IMR-90 (cell line): Measurements from ENCODE around the gene ALLC. TPM values are rescaled to one million over a fixed set of nuclear protein-coding genes. Genes with fewer than 3 reads are reported as not detected.
A peak's percentile ranks its signal among the peaks of the same experiment; 100 is the strongest.

Source experiments
- ATAC-seq: fragments of 200-7000 bp; cut with Tn5 transposase; 2 replicates; pipeline ENCODE4 v1.9.1; 2020; ENCODE audit warnings: low read depth, mild to moderate bottlenecking, moderate library complexity
- BruUV-seq: library from RNA; stranded (reverse); fragments of 400-500 nt; replicated peaks from 2 replicates; lab custom pipeline; 2021; lab: Mats Ljungman, UMichigan
- CTCF ChIA-PET: fragments of 300-600 bp; formaldehyde crosslinking; extraction: SDS; loops from one replicate; lab custom pipeline; 2021; ENCODE audit warnings: antibody characterized with exemption; lab: Yijun Ruan, JAX
- POLR2A ChIA-PET: fragments of 300-600 bp; sonication (Branson Sonifier 250); formaldehyde crosslinking; loops from one replicate; lab custom pipeline; 2022; ENCODE audit warnings: antibody characterized with exemption; ENCODE audit not compliant: unreplicated experiment; lab: Charles Lee
- DNase-seq: peaks from one replicate; pipeline ENCODE4 v3.0.0; 2013
- H2AFZ ChIP-seq: replicated peaks from 2 replicates; pipeline ENCODE3; 2013; ENCODE audit warnings: low read length, mild to moderate bottlenecking; ENCODE audit not compliant: poor library complexity
- H2AK5ac ChIP-seq: 2 replicates; pipeline ENCODE4 v1.6.1; 2013; ENCODE audit warnings: low read depth, low read length, inconsistent platforms
- H2AK9ac ChIP-seq: replicated peaks from 2 replicates; pipeline ENCODE3; 2013; ENCODE audit warnings: mild to moderate bottlenecking, low read depth, low read length, moderate library complexity; ENCODE audit not compliant: poor library complexity
- H2BK120ac ChIP-seq: 2 replicates; pipeline ENCODE4 v1.6.1; 2013; ENCODE audit warnings: low read depth, low read length, inconsistent platforms
- H2BK15ac ChIP-seq: 3 replicates; pipeline ENCODE4 v1.6.1; 2013; ENCODE audit warnings: low read depth, low read length, inconsistent platforms
- H2BK20ac ChIP-seq: 2 replicates; pipeline ENCODE4 v1.6.1; 2013; ENCODE audit warnings: low read depth, mild to moderate bottlenecking, inconsistent platforms, low read length, moderate library complexity
- H2BK5ac ChIP-seq: 2 replicates; pipeline ENCODE4 v1.6.1; 2013; ENCODE audit warnings: mild to moderate bottlenecking, low read depth, low read length, inconsistent platforms; ENCODE audit not compliant: poor library complexity, severe bottlenecking
- H3K14ac ChIP-seq: replicated peaks from 2 replicates; pipeline ENCODE4 v1.6.1; 2013; ENCODE audit warnings: low read depth, low read length, inconsistent platforms
- H3K18ac ChIP-seq: 2 replicates; pipeline ENCODE4 v1.6.1; 2013; ENCODE audit warnings: low read depth, low read length, control low read depth
- H3K23ac ChIP-seq: 2 replicates; pipeline ENCODE4 v1.6.1; 2013; ENCODE audit warnings: low read depth, low read length, inconsistent platforms
- H3K27ac ChIP-seq: 2 replicates; pipeline ENCODE4 v1.5.1; 2013; ENCODE audit warnings: mild to moderate bottlenecking, control low read depth, low read length; ENCODE audit not compliant: insufficient read depth
- H3K27me3 ChIP-seq: 2 replicates; pipeline ENCODE4 v1.6.1; 2013; ENCODE audit warnings: low read length; ENCODE audit not compliant: control insufficient read depth, insufficient read depth
- H3K36me3 ChIP-seq: 2 replicates; pipeline ENCODE4 v1.6.1; 2013; ENCODE audit warnings: low read length, mixed read lengths; ENCODE audit not compliant: control insufficient read depth, insufficient read depth
- H3K4ac ChIP-seq: 2 replicates; pipeline ENCODE4 v1.6.1; 2013; ENCODE audit warnings: low read depth, low read length, inconsistent platforms
- H3K4me1 ChIP-seq: 2 replicates; pipeline ENCODE4 v1.6.1; 2013; ENCODE audit warnings: low read length, mixed read lengths; ENCODE audit not compliant: control insufficient read depth, insufficient read depth
- H3K4me2 ChIP-seq: 2 replicates; pipeline ENCODE4 v1.6.1; 2013; ENCODE audit warnings: low read depth, mild to moderate bottlenecking, control low read depth, low read length, moderate library complexity
- H3K4me3 ChIP-seq: 2 replicates; pipeline ENCODE4 v1.5.1; 2013; ENCODE audit warnings: low read depth, mild to moderate bottlenecking, control low read depth, low read length, moderate library complexity; ENCODE audit not compliant: insufficient read depth
- H3K56ac ChIP-seq: 2 replicates; pipeline ENCODE4 v1.6.1; 2013; ENCODE audit warnings: low read length, inconsistent platforms; ENCODE audit not compliant: insufficient read depth; ENCODE audit errors: extremely low read depth
- H3K79me1 ChIP-seq, 2 experiments: 2 replicates each; pipeline ENCODE4 v1.6.1; 2013; ENCODE audit warnings: low read length in 2 of 2, inconsistent platforms in 1 of 2, low read depth in 1 of 2
- H3K9ac ChIP-seq: 2 replicates; pipeline ENCODE4 v1.6.1; 2013; ENCODE audit warnings: low read depth, low read length, control low read depth
- H3K9me1 ChIP-seq: 2 replicates; pipeline ENCODE4 v1.6.1; 2013; ENCODE audit warnings: low read length, inconsistent platforms; ENCODE audit not compliant: insufficient read depth
- H3K9me3 ChIP-seq: 2 replicates; pipeline ENCODE4 v1.6.1; 2013; ENCODE audit warnings: low read length; ENCODE audit not compliant: control insufficient read depth, insufficient read depth
- H4K20me1 ChIP-seq: 2 replicates; pipeline ENCODE4 v1.6.1; 2013; ENCODE audit warnings: low read length, inconsistent platforms; ENCODE audit not compliant: insufficient read depth
- H4K5ac ChIP-seq: 2 replicates; pipeline ENCODE4 v1.6.1; 2013; ENCODE audit warnings: mild to moderate bottlenecking, low read depth, low read length, control low read depth
- H4K8ac ChIP-seq, 2 experiments: 2 replicates each; pipeline ENCODE4 v1.6.1; 2013; ENCODE audit warnings: low read depth in 2 of 2, low read length in 2 of 2, control low read depth in 1 of 2, inconsistent platforms in 1 of 2
- H4K91ac ChIP-seq: 2 replicates; pipeline ENCODE4 v1.6.1; 2013; ENCODE audit warnings: low read depth, low read length, inconsistent platforms; ENCODE audit not compliant: insufficient read depth
- BHLHE40 ChIP-seq: fragments of 150-350 bp; IDR thresholded peaks from 2 replicates; pipeline ENCODE4 v1.6.1; 2016; ENCODE audit warnings: mild to moderate bottlenecking, low read depth, low read length
- CEBPB ChIP-seq: IDR thresholded peaks from 2 replicates; pipeline ENCODE4 v1.6.1; 2012; ENCODE audit warnings: low read depth, low read length, improper control_type of control experiment
- CHD1 ChIP-seq: IDR thresholded peaks from 2 replicates; pipeline ENCODE4 v1.6.1; 2012; ENCODE audit warnings: low read depth, low read length, improper control_type of control experiment
- CTCF ChIP-seq: conservative IDR thresholded peaks from 2 replicates; pipeline ENCODE4 v1.5.1; 2012; ENCODE audit warnings: mild to moderate bottlenecking, low read depth, low read length, improper control_type of control experiment
- ELK1 ChIP-seq: fragments of 150-350 bp; IDR thresholded peaks from 2 replicates; pipeline ENCODE4 v1.6.1; 2016; ENCODE audit warnings: low read depth, mild to moderate bottlenecking, low read length, moderate library complexity, borderline replicate concordance
- FOS ChIP-seq: fragments of 150-350 bp; IDR thresholded peaks from 2 replicates; pipeline ENCODE4 v1.6.1; 2016; ENCODE audit warnings: low read depth, low read length
- MAFK ChIP-seq: IDR thresholded peaks from 2 replicates; pipeline ENCODE4 v1.6.1; 2012; ENCODE audit warnings: low read depth, low read length, improper control_type of control experiment
- MAZ ChIP-seq: IDR thresholded peaks from 2 replicates; pipeline ENCODE4 v1.6.1; 2012; ENCODE audit warnings: low read depth, mild to moderate bottlenecking, low read length, improper control_type of control experiment, moderate library complexity, borderline replicate concordance
- MXI1 ChIP-seq: IDR thresholded peaks from 2 replicates; pipeline ENCODE4 v1.6.1; 2012; ENCODE audit warnings: low read depth, mild to moderate bottlenecking, low read length, moderate library complexity, borderline replicate concordance
- NFE2L2 ChIP-seq: fragments of 150-350 bp; IDR thresholded peaks from 2 replicates; pipeline ENCODE4 v1.6.1; 2016; ENCODE audit warnings: low read depth, mild to moderate bottlenecking, low read length
- POLR2A ChIP-seq: IDR thresholded peaks from 2 replicates; pipeline ENCODE4 v1.6.1; 2012; ENCODE audit warnings: mild to moderate bottlenecking, low read depth, low read length
- RAD21 ChIP-seq: IDR thresholded peaks from 2 replicates; pipeline ENCODE4 v1.6.1; 2012; ENCODE audit warnings: low read length, improper control_type of control experiment
- RCOR1 ChIP-seq: IDR thresholded peaks from 2 replicates; pipeline ENCODE4 v1.6.1; 2012; ENCODE audit warnings: mild to moderate bottlenecking, low read length, improper control_type of control experiment; ENCODE audit not compliant: insufficient replicate concordance
- RFX5 ChIP-seq: IDR thresholded peaks from 2 replicates; pipeline ENCODE4 v1.8.0; 2012; ENCODE audit warnings: low read depth, mild to moderate bottlenecking, low read length, moderate library complexity
- SMC3 ChIP-seq: fragments of 150-350 bp; IDR thresholded peaks from 2 replicates; pipeline ENCODE4 v1.6.1; 2016; ENCODE audit warnings: low read depth, mild to moderate bottlenecking, antibody characterized with exemption, low read length, moderate library complexity
- USF2 ChIP-seq: fragments of 150-350 bp; IDR thresholded peaks from 2 replicates; pipeline ENCODE4 v1.6.1; 2017; ENCODE audit warnings: mild to moderate bottlenecking, antibody characterized with exemption, low read length, low read depth
- WGBS, 2 experiments: methylation state at CpG; one replicate each; pipeline versions ENCODE4 v1.1.5 to v1.1.7; 2013; ENCODE audit warnings: missing lambda C conversion rate in 2 of 2; ENCODE audit not compliant: insufficient read length in 1 of 2; ENCODE audit errors: extremely low coverage in 2 of 2; 5-methylcytosine and 5-hydroxymethylcytosine counted together
- dilution Hi-C: fragments of 300-500 bp; cut with HindIII; formaldehyde crosslinking; loops from one replicate; pipeline ENCODE4 v1.14.3; 2018; ENCODE audit warnings: low sequenced_read_pairs; ENCODE audit not compliant: unreplicated experiment
- in situ Hi-C: fragments of 300-500 bp; cut with MboI; formaldehyde crosslinking; loops from 3 replicates; pipeline ENCODE4 v1.14.3; 2019; ENCODE audit warnings: low sequenced_read_pairs, inconsistent platforms, mixed read lengths
- intact Hi-C: fragments of 100-400 bp; cut with micrococcal nuclease; formaldehyde crosslinking; loops from 2 replicates; pipeline ENCODE4 v1.10.0; 2022
- polyA plus RNA-seq, 3 experiments: library from polyadenylated mRNA; depleted of rRNA; stranded (reverse); fragments of >200 nt; gene quantifications; 2 replicates each; pipeline ENCODE4 v1.2.3, GENCODE V29; 2012; ENCODE audit warnings: low replicate concordance in 1 of 3
- total RNA-seq: library from RNA; depleted of rRNA; stranded (reverse); fragments of >200 nt; gene quantifications from 2 replicates; pipeline ENCODE4 v1.2.3, GENCODE V29; 2012

The ALLC gene
- total and polyA plus RNA-seq, 2 of the 4 experiments (the other 2 are of a cell fraction), result not detected

- Histone ChIP-seq H2AFZ (peak overlapping the region; percentile 8), H3K27ac (no peak overlapping the region), H3K4ac (no peak overlapping the region), H4K8ac (no peak overlapping the region), H4K91ac (no peak overlapping the region), H2AK5ac (no peak overlapping the region), H3K14ac (no peak overlapping the region), H2BK15ac (no peak overlapping the region), H3K56ac (no peak overlapping the region), H3K23ac (no peak overlapping the region), H2AK9ac (peak overlapping the region; percentile 5), H3K36me3 (no peaks in the 10 kb centered on the region), H3K4me3 (no peak overlapping the region), H4K5ac (no peak overlapping the region), H3K9me1 (no peaks in the 10 kb centered on the region), H2BK20ac (no peak overlapping the region), H2BK5ac (no peak overlapping the region), H3K79me1 (no peaks in the 10 kb centered on the region), H3K18ac (no peak overlapping the region), H4K20me1 (no peaks in the 10 kb centered on the region), H2BK120ac (no peak overlapping the region), H3K4me2 (no peak overlapping the region), H3K4me1 (no peaks in the 10 kb centered on the region), H3K9ac (no peak overlapping the region), H3K27me3 (peaks cover 18% of the 10 kb centered on the region), H3K9me3 (no peaks in the 10 kb centered on the region)
- WGBS, 2 experiments, result 54% methylated on average over 5 of the region's 8 CpGs; no CpG with 5 or more reads in 1 of the 2 experiments
- dilution Hi-C loops, result no loop called here
- ATAC-seq (no peak), DNase-seq (peak; percentile 41)
- ChIA-PET POLR2A (no interaction called here), CTCF (interaction anchor here (1.2 to 4.9 kb wide), 2 partner anchors 39 to 50 kb away, joined by 4 to 41 read pairs; no protein-coding TSS in a partner anchor)
- in situ Hi-C loops, result loop anchor here (5.0 kb wide), 1 partner anchor 97 kb away; no protein-coding TSS in a partner anchor
- BruUV-seq, result no TSS peak
- no peak for TF ChIP-seq CEBPB
- TF ChIP-seq ELK1, result no peak
- no peak for TF ChIP-seq NFE2L2
- TF ChIP-seq CTCF, result no peak
- no peak for TF ChIP-seq CHD1
- no peak for TF ChIP-seq MAZ
- TF ChIP-seq FOS, result no peak
- no peak for TF ChIP-seq SMC3
- no peak for TF ChIP-seq MAFK
- TF ChIP-seq USF2, result no peak
- no peak for TF ChIP-seq RCOR1
- no peak for TF ChIP-seq RFX5
- no peak for TF ChIP-seq POLR2A
- no peak for TF ChIP-seq RAD21
- TF ChIP-seq BHLHE40, result no peak
- TF ChIP-seq MXI1, result no peak
- intact Hi-C loops, result no loop called here
Observed at GRCh38 chr2:3730646-3731045, 72.6 kb downstream of the ALLC start.
